ENCODE measurements around the gene SNRK. TPM values are rescaled to one million over a fixed set of nuclear protein-coding genes. Genes with fewer than 3 reads are reported as not detected.

Gene SNRK
- total RNA-seq, 1 donor from 2014 or later: 21.3 TPM

DNA sequence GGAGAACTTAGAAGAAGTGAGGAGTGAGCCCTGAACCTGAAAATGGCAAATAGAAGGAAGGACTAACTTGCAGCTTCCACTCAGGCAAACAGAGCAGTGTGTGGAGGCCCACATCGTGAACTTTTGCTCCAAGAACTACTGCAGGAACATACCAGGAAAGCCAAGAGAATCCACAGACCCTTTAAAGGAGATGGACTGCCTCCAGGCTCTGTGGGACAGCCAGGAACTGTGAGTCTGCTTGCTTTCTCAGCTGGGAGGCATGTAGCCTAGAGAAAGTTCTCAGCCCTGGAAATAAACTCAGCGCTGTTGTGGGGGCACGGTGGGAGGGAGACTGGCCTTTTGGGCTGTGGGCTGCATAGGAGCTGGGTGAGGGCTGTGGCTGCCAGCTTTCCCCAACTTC, 93.0 kb downstream of the SNRK start:
- DNase-seq: no peak
- peaks cover 1% of the 10 kb centered on the region for H3K27me3 Mint-ChIP-seq (ENCODE audit: unreplicated experiment)
- no peaks in the 10 kb centered on the region for H3K4me1 Mint-ChIP-seq (ENCODE audit: low read depth, unreplicated experiment)
- H3K36me3 Mint-ChIP-seq (ENCODE audit: unreplicated experiment): peaks cover 4% of the 10 kb centered on the region
- no peak overlapping the region for H3K4me3 Mint-ChIP-seq (ENCODE audit: unreplicated experiment)
- TF ChIP-seq, protein P1, sequence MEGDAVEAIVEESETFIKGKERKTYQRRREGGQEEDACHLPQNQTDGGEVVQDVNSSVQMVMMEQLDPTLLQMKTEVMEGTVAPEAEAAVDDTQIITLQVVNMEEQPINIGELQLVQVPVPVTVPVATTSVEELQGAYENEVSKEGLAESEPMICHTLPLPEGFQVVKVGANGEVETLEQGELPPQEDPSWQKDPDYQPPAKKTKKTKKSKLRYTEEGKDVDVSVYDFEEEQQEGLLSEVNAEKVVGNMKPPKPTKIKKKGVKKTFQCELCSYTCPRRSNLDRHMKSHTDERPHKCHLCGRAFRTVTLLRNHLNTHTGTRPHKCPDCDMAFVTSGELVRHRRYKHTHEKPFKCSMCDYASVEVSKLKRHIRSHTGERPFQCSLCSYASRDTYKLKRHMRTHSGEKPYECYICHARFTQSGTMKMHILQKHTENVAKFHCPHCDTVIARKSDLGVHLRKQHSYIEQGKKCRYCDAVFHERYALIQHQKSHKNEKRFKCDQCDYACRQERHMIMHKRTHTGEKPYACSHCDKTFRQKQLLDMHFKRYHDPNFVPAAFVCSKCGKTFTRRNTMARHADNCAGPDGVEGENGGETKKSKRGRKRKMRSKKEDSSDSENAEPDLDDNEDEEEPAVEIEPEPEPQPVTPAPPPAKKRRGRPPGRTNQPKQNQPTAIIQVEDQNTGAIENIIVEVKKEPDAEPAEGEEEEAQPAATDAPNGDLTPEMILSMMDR (IDR thresholded peaks at IDR 0.05; ENCODE audit: partially characterized antibody, unreplicated experiment): no peak
- H3K27ac Mint-ChIP-seq (ENCODE audit: unreplicated experiment): no peak overlapping the region
- peaks cover 2% of the 10 kb centered on the region for H3K9me3 Mint-ChIP-seq (ENCODE audit: unreplicated experiment)

DNA sequence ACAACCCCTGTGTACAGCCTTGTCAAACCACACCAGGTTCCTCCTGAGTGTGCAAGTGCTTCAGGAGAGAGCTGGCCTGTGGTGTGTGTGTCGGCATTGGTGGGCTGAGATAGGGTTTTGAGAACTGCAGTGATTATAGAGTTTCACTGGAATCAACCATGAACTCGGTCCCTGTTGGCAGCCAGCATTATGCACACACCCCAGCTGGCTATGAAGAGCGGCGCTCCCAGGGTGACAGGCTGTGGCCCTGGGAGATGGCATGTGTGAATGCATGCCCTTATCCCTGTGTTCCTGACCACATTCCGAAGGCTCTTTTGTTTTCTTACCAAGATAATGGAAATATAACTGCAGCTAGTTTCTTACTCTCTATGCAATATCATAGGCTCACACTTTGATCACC, 101.8 kb downstream of the SNRK start:
- H3K36me3 Mint-ChIP-seq (ENCODE audit: unreplicated experiment): peaks cover 8% of the 10 kb centered on the region
- no peaks in the 10 kb centered on the region for H3K27me3 Mint-ChIP-seq (ENCODE audit: unreplicated experiment)
- no peaks in the 10 kb centered on the region for H3K4me1 Mint-ChIP-seq (ENCODE audit: low read depth, unreplicated experiment)
- H3K4me3 Mint-ChIP-seq (ENCODE audit: unreplicated experiment): no peak overlapping the region
- no peak for DNase-seq
- H3K9me3 Mint-ChIP-seq (ENCODE audit: unreplicated experiment): peaks cover 2% of the 10 kb centered on the region
- TF ChIP-seq, protein P1 (IDR thresholded peaks at IDR 0.05; ENCODE audit: partially characterized antibody, unreplicated experiment): no peak
- H3K27ac Mint-ChIP-seq (ENCODE audit: unreplicated experiment): no peak overlapping the region

DNA sequence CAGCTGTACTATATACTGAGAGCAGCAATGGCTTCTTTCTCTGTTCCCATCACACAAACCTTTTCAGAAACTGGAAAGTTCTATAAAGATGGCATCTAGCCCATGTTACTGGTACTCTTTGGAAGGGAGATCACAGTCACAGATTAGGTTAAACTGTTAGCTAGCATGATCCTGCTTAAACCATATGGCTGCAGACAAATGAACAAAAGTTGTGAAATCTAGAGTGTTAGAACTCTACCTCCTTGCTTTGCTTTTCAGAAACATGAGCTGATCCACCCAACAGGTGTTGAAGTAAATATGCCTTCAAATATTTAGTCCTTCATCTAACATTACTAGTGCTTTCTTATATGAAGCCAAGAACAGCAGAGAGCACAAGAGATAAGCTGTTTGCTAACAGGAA, 102.6 kb downstream of the SNRK start:
- no peaks in the 10 kb centered on the region for H3K4me1 Mint-ChIP-seq (ENCODE audit: low read depth, unreplicated experiment)
- H3K9me3 Mint-ChIP-seq (ENCODE audit: unreplicated experiment): peaks cover 2% of the 10 kb centered on the region
- H3K36me3 Mint-ChIP-seq (ENCODE audit: unreplicated experiment): peaks cover 11% of the 10 kb centered on the region
- no peak overlapping the region for H3K4me3 Mint-ChIP-seq (ENCODE audit: unreplicated experiment)
- TF ChIP-seq, protein P1 (IDR thresholded peaks at IDR 0.05; ENCODE audit: partially characterized antibody, unreplicated experiment): no peak
- H3K27me3 Mint-ChIP-seq (ENCODE audit: unreplicated experiment): no peaks in the 10 kb centered on the region
- H3K27ac Mint-ChIP-seq (ENCODE audit: unreplicated experiment): no peak overlapping the region
- no peak for DNase-seq

DNA sequence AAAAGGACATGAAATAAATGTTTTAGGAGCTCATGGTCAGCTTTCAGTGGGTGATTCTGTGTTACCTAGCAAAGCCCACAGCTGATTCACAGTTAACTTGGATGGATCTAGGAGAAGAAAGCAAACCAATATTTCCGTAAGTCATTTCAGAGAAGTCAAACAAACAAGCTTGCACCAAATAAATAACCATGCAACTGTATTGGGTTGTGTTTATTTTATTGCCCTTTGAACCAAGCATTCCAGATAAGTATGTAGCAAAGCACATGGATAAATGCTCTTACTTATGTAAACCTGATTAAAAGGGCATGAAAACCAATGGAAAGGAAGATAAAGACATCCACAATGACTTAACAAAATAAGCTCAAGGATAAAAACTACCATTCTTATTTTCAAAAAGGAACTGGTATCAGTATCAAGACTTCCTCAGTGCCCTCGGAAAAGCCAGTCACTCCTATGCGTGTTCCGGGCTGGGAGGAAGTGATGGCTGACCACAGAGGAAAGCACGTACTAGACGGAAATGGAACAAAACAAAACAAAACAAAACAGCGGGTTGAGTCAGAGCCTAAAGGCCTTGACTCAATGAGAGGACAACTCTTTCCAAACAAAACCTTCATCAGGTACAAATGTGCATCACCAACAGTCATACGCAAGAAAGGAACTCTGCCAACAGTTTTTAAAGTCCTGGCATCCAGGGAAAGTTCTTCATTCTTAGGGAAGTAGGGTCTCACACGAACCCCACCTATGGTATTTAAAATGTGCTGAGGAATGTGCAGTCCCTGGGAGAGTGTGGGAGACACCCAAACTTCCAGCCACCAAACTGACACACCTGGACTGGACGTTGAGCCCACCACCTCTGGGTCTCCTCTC, 103.3 kb downstream of the SNRK start:
- DNase-seq: no peak
- H3K4me1 Mint-ChIP-seq (ENCODE audit: low read depth, unreplicated experiment): no peaks in the 10 kb centered on the region
- TF ChIP-seq, protein P1 (IDR thresholded peaks at IDR 0.05; ENCODE audit: partially characterized antibody, unreplicated experiment): no peak
- H3K27me3 Mint-ChIP-seq (ENCODE audit: unreplicated experiment): no peaks in the 10 kb centered on the region
- peaks cover 2% of the 10 kb centered on the region for H3K9me3 Mint-ChIP-seq (ENCODE audit: unreplicated experiment)
- no peak overlapping the region for H3K27ac Mint-ChIP-seq (ENCODE audit: unreplicated experiment)
- no peak overlapping the region for H3K4me3 Mint-ChIP-seq (ENCODE audit: unreplicated experiment)
- H3K36me3 Mint-ChIP-seq (ENCODE audit: unreplicated experiment): peaks cover 11% of the 10 kb centered on the region

DNA sequence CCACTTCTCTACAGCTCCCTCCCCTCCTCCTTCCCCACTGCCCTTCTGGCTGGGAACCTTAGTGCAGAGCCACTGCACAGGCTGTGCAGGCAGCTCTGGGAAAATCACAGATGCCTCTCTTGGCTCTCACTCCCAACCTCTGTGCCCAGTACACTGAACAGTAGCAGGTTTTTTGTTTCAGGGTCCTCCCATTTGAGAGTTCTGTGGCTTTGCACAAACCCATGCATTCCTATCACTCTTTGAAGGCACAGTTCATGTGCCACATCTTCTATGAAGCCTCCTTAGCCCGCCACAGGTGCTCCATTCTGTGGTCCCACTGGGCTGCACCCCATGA, 103.9 kb downstream of the SNRK start:
- Mint-ChIP-seq H3K27me3 (ENCODE audit: unreplicated experiment) (no peaks in the 10 kb centered on the region), H3K27ac (ENCODE audit: unreplicated experiment) (no peak overlapping the region), H3K4me3 (ENCODE audit: unreplicated experiment) (no peak overlapping the region), H3K9me3 (ENCODE audit: unreplicated experiment) (peaks cover 2% of the 10 kb centered on the region), H3K4me1 (ENCODE audit: low read depth, unreplicated experiment) (no peaks in the 10 kb centered on the region), H3K36me3 (ENCODE audit: unreplicated experiment) (peaks cover 8% of the 10 kb centered on the region)
- TF ChIP-seq, protein P1 (IDR thresholded peaks at IDR 0.05; ENCODE audit: partially characterized antibody, unreplicated experiment): no peak
- no peak for DNase-seq
